DMS79 treated with DMSO at 0.1 percent for 48 hours (cell line): ENCODE measurements around the gene SF3A1.
"Not testable (repeated sequence)": the region's sequence is repeated elsewhere in the genome, so short reads cannot be mapped to it uniquely, and the experiment has no call there.

Experiments
- DNase-seq: peaks from one replicate; lab custom pipeline; 2025; lab: John Stamatoyannopoulos, UW

SF3A1 gene

GRCh38 chr22:30347255-30347892 lies 9.3 kb downstream of the SF3A1 start:
- DNase-seq: no peak

- DNase-seq: no peak
Observed at GRCh38 chr22:30344447-30345200, 12.1 kb downstream of the SF3A1 start.

DNA sequence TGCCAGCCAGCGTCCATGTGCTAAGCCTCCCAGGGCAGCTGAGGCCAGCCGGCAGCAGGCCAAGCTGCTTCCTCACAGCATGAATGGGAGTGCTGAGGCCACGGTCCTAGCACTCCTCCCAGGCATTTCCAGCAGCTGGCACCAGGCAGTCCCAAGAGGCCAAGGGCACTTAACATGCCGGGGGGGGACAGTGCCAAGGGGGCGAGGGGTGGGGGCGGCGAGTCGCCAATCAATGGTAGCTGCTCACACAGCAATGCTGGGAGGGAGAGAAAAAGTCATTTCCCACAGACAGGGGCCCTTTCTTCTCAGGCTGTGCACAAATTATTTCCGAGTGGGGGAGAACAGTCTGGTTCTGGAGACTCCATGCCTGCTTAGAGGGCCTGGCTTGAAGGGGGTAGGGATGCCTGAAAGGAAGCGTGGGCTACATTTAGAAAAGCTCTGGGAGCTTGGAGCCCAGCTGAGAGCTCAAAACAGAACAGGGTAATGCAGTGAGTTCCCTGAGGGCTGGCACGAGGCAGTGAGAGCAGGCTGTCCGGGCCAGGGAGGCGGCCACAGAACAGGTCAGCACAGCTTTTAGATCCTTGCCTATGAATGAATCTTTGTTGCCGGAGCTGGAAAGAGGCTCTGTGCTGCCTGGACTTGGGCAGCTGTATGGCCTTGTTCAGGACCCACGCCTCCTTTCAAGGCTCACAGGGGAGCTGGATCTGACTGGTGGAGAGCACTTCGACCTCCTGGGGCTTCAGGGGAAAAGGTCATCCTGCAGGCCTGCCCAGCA lies 15.6 kb downstream of the SF3A1 start:
- DNase-seq: no peak

DNA sequence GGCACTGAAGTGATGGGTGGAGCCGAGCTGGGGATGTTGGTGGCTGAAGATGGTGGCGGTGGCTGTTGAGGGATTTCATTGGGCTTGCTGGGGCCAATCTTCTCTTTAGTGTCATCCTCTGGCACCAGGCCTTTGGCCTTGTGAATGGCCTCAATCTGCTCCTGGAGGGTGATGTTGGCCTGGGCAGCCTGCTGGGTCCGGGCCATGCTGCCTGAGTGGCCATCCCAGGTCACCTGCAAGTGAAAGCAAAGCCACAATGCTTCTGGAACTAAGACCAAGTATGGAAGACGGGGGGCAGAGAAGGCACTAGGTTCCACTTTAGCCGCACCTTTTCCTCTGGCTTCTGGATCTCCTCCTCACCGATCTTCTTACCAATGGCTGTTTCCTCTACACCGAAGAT lies 17.9 kb downstream of the SF3A1 start:
- no peak for DNase-seq

GRCh38 chr22:30338341-30338740 lies 18.4 kb downstream of the SF3A1 start:
- DNase-seq: not testable (repeated sequence)

DNA sequence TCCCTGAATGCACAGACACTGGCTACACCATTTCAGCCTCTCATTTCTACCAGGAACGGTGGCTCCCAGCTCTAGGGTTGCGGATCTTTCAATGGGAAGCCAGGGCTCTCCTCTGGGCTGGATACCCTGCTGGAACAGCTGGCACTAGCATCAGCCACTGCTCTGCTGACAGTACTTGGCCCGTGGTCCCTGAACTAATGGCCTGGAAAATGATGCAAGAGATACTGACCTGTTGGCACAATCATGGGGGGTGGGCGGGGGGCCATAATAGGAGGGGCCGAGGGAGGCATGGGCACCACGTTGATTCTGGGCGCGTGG lies 19.3 kb downstream of the SF3A1 start:
- DNase-seq: no peak

DNA sequence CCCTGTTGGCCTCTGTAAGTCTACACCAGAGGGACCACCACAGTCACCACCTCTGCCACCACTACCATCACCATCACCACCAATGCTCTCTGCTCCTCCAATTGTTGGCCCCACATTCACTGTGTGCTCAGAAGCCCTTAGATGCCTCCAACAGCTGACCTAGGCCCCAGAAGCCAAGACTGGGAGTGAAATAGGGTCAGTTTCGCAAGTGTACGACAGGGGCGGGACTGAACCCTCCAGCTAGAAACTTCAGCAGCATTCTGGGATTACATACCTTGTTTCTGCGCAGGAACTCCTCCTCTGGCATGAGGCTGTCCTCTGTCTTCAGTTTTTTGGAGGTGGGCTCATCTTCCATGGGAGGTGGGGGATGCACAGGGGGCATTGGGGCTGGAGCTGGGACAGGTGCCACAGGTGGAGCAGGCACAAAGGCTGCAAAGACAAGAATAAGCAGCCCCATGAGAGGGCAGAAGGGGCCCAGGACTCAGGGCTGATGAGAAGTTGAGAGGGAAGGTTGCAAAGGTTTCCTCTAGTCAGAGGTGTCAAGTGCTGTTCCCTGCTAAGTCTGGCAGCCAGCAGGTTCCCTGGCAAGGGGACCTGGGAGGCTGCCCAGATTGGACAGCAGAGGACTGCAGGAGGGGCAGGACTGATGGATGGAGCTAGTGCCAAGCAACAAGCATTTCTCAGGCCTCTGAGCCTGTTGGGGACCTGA lies 19.8 kb downstream of the SF3A1 start:
- no peak for DNase-seq

- DNase-seq: no peak
Observed at GRCh38 chr22:30335236-30335635, 21.5 kb downstream of the SF3A1 start.

- DNase-seq: no peak
Observed at GRCh38 chr22:30334646-30335045, 22.0 kb downstream of the SF3A1 start.

- DNase-seq: no peak
Observed at GRCh38 chr22:30333707-30334087, 23.0 kb downstream of the SF3A1 start.

DNA sequence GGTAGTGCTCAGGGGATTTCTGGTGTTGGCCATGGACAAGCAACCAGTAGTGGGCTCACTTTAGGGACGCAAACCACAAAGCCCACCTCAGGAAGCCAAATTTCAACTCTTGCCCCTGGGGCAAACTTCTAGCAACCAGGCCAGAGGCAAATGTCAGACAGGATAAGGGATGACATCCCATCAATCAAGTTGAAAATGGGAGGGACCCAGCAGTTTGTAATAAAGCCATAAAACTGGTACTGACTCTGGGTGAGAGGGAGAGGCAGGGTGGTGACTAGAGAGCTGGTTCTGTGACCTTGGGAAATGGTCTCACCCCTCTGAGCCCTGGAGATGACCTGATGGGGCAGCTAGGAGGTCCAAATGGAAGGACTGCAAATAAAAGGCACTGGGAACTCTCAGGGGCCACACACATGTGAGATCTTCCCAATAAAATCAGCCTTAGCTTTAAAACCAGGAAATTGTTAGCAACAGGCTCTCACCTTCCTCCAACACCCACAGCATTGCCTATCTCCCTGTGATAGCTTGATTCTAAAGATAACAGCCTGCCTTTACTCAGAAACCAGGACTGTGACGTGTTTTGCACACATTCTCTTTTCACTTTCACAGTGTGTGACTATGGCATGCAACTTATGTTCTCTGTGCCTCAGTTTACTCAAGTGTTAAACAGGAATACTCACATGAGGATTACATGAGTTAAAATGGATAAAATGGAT lies 23.5 kb downstream of the SF3A1 start:
- no peak for DNase-seq

DNA sequence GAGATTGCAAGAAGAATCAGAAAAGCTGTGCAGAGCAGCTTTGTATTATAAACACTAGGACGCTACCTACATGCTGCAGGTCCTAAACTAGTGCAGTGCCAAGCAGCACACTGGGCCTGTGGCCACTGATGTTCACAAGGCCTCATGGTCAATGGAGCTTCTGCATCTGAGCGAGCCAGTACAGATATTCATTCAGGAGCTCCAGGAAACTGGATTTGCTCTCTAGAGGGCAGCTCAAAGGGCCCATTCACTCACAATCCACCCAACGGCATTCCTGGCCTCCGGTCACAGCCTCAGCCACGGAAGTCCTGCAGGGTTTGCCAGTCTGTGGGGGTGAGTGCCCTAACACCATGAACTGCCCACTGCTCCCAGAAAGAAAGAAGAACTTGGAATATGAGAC lies 24.1 kb downstream of the SF3A1 start:
- DNase-seq: no peak

DNA sequence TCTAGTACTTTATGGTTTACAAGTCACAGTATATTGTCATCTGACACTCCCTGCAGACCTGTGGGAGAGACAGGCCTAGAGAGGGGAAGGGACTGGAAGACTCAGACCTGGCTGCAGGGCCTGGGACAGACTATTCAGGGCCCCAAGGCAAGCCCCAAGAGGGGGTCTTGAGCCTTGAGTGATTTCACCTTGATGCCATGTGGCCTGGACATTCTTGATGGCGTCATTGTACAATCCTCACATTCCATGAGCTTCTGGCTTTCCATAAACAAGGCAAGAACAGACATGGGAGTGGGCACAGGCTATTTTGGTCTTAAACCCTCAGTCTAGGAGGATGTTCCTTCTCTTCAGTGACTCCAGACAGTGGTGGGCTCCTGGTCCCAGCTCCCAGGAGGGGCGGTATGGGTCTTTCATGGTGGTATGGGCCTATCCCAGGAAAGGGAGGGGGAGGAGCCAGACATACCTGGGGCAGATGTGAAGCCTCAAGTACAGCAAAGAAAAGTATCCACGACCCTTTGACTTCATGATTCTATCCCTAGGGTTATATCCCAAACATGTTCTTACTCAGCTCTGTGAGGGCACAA lies 28.1 kb downstream of the SF3A1 start:
- DNase-seq: no peak

GRCh38 chr22:30327864-30328345 lies 28.8 kb downstream of the SF3A1 start:
- DNase-seq: no peak

DNA sequence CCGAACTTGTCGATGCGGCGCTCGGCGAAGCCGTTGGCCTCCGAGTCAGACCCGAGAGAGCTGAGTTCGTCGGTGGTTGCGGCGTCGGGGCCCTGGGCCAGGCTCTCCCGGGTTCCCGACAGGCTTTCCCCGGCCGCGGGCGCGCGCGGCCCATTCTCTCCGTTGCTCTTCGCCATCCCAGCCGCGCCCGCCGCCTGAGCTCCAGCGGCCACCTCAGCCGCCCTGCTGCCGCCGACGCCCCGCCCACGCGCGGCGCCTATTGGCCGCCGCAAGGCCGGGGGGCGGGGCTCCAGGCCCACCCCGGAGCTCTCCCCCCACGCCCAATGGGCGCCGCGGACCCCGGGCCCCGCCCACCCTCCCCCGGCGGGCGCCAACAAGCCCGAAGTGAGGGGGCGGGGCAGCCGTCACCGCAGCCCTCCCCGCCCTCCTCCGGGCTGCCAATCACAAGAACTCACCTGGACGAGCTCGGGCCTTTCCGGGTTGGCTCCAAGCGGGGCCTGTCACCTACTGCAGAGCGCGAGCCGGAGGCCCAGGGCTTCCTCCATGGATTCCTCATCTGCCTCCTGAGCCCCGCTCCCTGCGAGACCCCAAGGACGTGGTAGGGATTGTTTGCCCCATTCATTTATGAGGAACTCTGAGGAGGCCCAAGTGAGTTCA lies 29.9 kb downstream of the SF3A1 start, which contains the start of gene TBC1D10A:
Gene TBC1D10A, minus strand, starts transcription at position 236 of the 657 bp plus-strand sequence. Its CDS starts 60 bp downstream, at position 176.
- DNase-seq: peak; percentile 81

DNA sequence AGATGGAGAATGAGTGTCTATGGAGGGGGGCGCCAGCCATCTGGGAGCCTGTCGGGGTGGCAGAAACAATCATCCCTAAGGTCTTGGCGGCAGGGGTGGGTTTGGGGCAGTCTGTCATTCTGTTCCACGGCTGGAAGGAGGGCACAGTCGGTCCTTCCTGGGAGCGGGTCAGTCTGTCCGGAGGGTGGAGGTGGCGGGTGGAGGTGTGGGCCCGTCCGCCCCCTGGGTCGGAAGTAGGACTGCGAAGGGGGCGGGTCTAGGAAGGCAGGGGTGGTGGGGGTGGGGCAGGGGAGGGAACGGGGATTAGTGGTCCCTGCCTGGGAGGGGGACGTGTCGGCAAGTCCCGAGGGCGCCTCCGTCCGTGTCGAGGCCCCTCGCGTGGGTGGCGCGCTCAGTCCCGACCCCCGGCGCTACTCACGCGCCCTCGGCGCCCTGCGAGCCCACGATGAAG lies 30.4 kb downstream of the SF3A1 start:
- no peak for DNase-seq

- DNase-seq: no peak
Observed at GRCh38 chr22:30325724-30326254, 30.9 kb downstream of the SF3A1 start.

- no peak for DNase-seq
Observed at GRCh38 chr22:30325065-30325720, 31.5 kb downstream of the SF3A1 start.

GRCh38 chr22:30324014-30324730 lies 32.5 kb downstream of the SF3A1 start:
- DNase-seq: no peak
